ENCODE measurements around the gene PHLPP1. TPM values are rescaled to one million over a fixed set of nuclear protein-coding genes. Genes with fewer than 3 reads are reported as not detected.

Gene PHLPP1
- total RNA-seq, 4 donors from 2014 or later, result 5.5 to 9.7 (median 8.0) TPM

GRCh38 chr18:62754026-62754425 lies 38.7 kb downstream of the PHLPP1 start:
- ATAC-seq (no peak), DNase-seq (no peak)
- H3K4me1 ChIP-seq, result peaks cover 17 to 22% of the 10 kb centered on the region in 2 donors
- H3K9me3 ChIP-seq, result no peaks in the 10 kb centered on the region
- no peak for TF ChIP-seq POLR2A (IDR thresholded peaks at IDR 0.05)
- TF ChIP-seq CTCF (IDR thresholded peaks at IDR 0.05 in 4 of 5, conservative IDR thresholded peaks at IDR 0.05 in 1 of 5), result no peak
- no peak overlapping the region for H3K4me3 ChIP-seq
- in situ Hi-C loops (cut with MboI; ENCODE audit: low sequenced_read_pairs in 4 of 4), result no loop called here
- H3K36me3 ChIP-seq, result no peaks in the 10 kb centered on the region
- H3K27me3 ChIP-seq, result no peaks in the 10 kb centered on the region
- intact Hi-C loops (cut with DNase I; ENCODE audit: low total_unique reads), result no loop called here
- H3K27ac ChIP-seq, result no peak overlapping the region

GRCh38 chr18:62755454-62755853 lies 40.1 kb downstream of the PHLPP1 start:
- H3K27ac ChIP-seq, result no peak overlapping the region
- no peak overlapping the region for H3K4me3 ChIP-seq
- H3K27me3 ChIP-seq, result no peaks in the 10 kb centered on the region
- H3K4me1 ChIP-seq, result peaks cover 20 to 21% of the 10 kb centered on the region in 2 donors
- ATAC-seq (no peak), DNase-seq (no peak)
- in situ Hi-C loops (cut with MboI; ENCODE audit: low sequenced_read_pairs in 4 of 4), result no loop called here
- no peaks in the 10 kb centered on the region for H3K9me3 ChIP-seq
- TF ChIP-seq POLR2A (IDR thresholded peaks at IDR 0.05) (no peak), CTCF (IDR thresholded peaks at IDR 0.05 in 4 of 5, conservative IDR thresholded peaks at IDR 0.05 in 1 of 5) (no peak)
- H3K36me3 ChIP-seq, result no peaks in the 10 kb centered on the region
- intact Hi-C loops (cut with DNase I; ENCODE audit: low total_unique reads), result no loop called here

GRCh38 chr18:62755946-62756345 lies 40.6 kb downstream of the PHLPP1 start:
- intact Hi-C loops (cut with DNase I; ENCODE audit: low total_unique reads) (no loop called here), in situ Hi-C loops (cut with MboI; ENCODE audit: low sequenced_read_pairs in 4 of 4) (no loop called here)
- Histone ChIP-seq H3K36me3 (no peaks in the 10 kb centered on the region), H3K9me3 (no peaks in the 10 kb centered on the region), H3K4me3 (no peak overlapping the region), H3K4me1 (peaks cover 17 to 19% of the 10 kb centered on the region in 2 donors), H3K27me3 (no peaks in the 10 kb centered on the region), H3K27ac (no peak overlapping the region)
- no peak for ATAC-seq
- TF ChIP-seq CTCF (IDR thresholded peaks at IDR 0.05 in 4 of 5, conservative IDR thresholded peaks at IDR 0.05 in 1 of 5) (no peak), POLR2A (IDR thresholded peaks at IDR 0.05) (no peak)
- DNase-seq, result no peak

- no peak for DNase-seq
- H3K4me1 ChIP-seq, result peaks cover 7 to 8% of the 10 kb centered on the region in 2 donors
- in situ Hi-C loops (cut with MboI; ENCODE audit: low sequenced_read_pairs in 4 of 4), result no loop called here
- H3K27me3 ChIP-seq, result no peaks in the 10 kb centered on the region
- no peaks in the 10 kb centered on the region for H3K36me3 ChIP-seq
- TF ChIP-seq POLR2A (IDR thresholded peaks at IDR 0.05), result no peak
- TF ChIP-seq CTCF (IDR thresholded peaks at IDR 0.05 in 4 of 5, conservative IDR thresholded peaks at IDR 0.05 in 1 of 5), result no peak
- intact Hi-C loops (cut with DNase I; ENCODE audit: low total_unique reads), result no loop called here
- no peaks in the 10 kb centered on the region for H3K9me3 ChIP-seq
- ATAC-seq, result no peak
- H3K27ac ChIP-seq, result no peak overlapping the region
- H3K4me3 ChIP-seq, result no peak overlapping the region
Observed at GRCh38 chr18:62757399-62758010, 42.2 kb downstream of the PHLPP1 start.

- no peak overlapping the region for H3K4me3 ChIP-seq
- TF ChIP-seq CTCF (IDR thresholded peaks at IDR 0.05 in 4 of 5, conservative IDR thresholded peaks at IDR 0.05 in 1 of 5), result no peak
- TF ChIP-seq POLR2A (IDR thresholded peaks at IDR 0.05), result no peak
- DNase-seq (no peak), ATAC-seq (no peak)
- H3K4me1 ChIP-seq, result peaks cover 5 to 8% of the 10 kb centered on the region in 2 donors
- intact Hi-C loops (cut with DNase I; ENCODE audit: low total_unique reads) (no loop called here), in situ Hi-C loops (cut with MboI; ENCODE audit: low sequenced_read_pairs in 4 of 4) (no loop called here)
- no peaks in the 10 kb centered on the region for H3K9me3 ChIP-seq
- no peaks in the 10 kb centered on the region for H3K36me3 ChIP-seq
- no peaks in the 10 kb centered on the region for H3K27me3 ChIP-seq
- no peak overlapping the region for H3K27ac ChIP-seq
Observed at GRCh38 chr18:62758591-62758990, 43.2 kb downstream of the PHLPP1 start.

Data from gastrocnemius medialis (tissue), 4 donors.